Breast epithelium (tissue), 4 donors: ENCODE measurements around the gene TCERG1L. TPM values are rescaled to one million over a fixed set of nuclear protein-coding genes. Genes with fewer than 3 reads are reported as not detected.

Experiments
- DNase-seq, 2 donors: peaks; one replicate each; pipeline ENCODE4 v3.0.0-alpha.2; 2019; ENCODE audit warnings: low spot score in 2 of 2
- H3K27ac ChIP-seq, 2 donors: fragments of 200-600 bp; sonication (generic) in 1 of 2; one replicate each; pipeline ENCODE4 v1.5.1; 2016 to 2019; ENCODE audit warnings: mild to moderate bottlenecking in 1 of 2
- H3K27me3 ChIP-seq, 2 donors: fragments of 200-600 bp; sonication (generic) in 1 of 2; one replicate each; pipeline versions ENCODE4 v1.5.1 to v1.6.0; 2017 to 2019; ENCODE audit warnings: control low read depth in 1 of 2, mild to moderate bottlenecking in 1 of 2
- H3K36me3 ChIP-seq: fragments of 200-600 bp; one replicate; pipeline ENCODE4 v1.5.1; 2019
- H3K4me1 ChIP-seq, 2 donors: fragments of 200-600 bp; sonication (generic); one replicate each; pipeline ENCODE4 v1.5.1; 2016 to 2019; ENCODE audit warnings: control low read depth in 1 of 2
- H3K4me3 ChIP-seq, 3 donors: fragments of 200-600 bp; sonication (generic); 1 replicate in 2 of 3; 2 replicates in 1 of 3; pipeline ENCODE4 v1.5.1; 2016 to 2019; ENCODE audit warnings: mild to moderate bottlenecking in 3 of 3, moderate library complexity in 2 of 3
- H3K9me3 ChIP-seq, 2 donors: fragments of 200-600 bp; sonication (generic) in 1 of 2; one replicate each; pipeline ENCODE4 v1.5.1; 2016 to 2019; ENCODE audit warnings: control low read depth in 1 of 2
- CTCF ChIP-seq, 3 donors: fragments of 450-650 bp; IDR thresholded peaks; one replicate each; pipeline ENCODE4 v1.5.1; 2016 to 2017; ENCODE audit warnings: antibody characterized with exemption in 3 of 3, mild to moderate bottlenecking in 3 of 3, moderate library complexity in 3 of 3
- POLR2A ChIP-seq: fragments of 450-650 bp; IDR thresholded peaks from one replicate; pipeline ENCODE4 v1.6.1; 2016; ENCODE audit warnings: antibody characterized with exemption, mild to moderate bottlenecking, moderate library complexity
- POLR2AphosphoS5 ChIP-seq, 3 donors: sonication (generic); formaldehyde crosslinking; IDR thresholded peaks; one replicate each; pipeline ENCODE4 v1.6.1; 2017; ENCODE audit warnings: antibody characterized with exemption in 3 of 3
- intact Hi-C: fragments of 100-400 bp; cut with DNase I; formaldehyde crosslinking; loops from one replicate; pipeline ENCODE4 v1.15.1; 2023; ENCODE audit warnings: low total_unique reads
- total RNA-seq, 3 donors: library from RNA; depleted of rRNA; stranded (reverse); fragments of >200 nt; gene quantifications; one replicate each; pipeline ENCODE4 v1.1.0, GENCODE V29; 2016

TCERG1L gene
- total RNA-seq, 3 donors from 2014 or later = under 0.01 to 0.88 TPM; not detected in 1

GRCh38 chr10:131269776-131270460, 41.6 kb downstream of the TCERG1L start:
- no peaks in the 10 kb centered on the region for H3K4me1 ChIP-seq
- H3K36me3 ChIP-seq = no peaks in the 10 kb centered on the region
- peaks cover 0 to 10% of the 10 kb centered on the region in 2 donors for H3K9me3 ChIP-seq
- H3K27me3 ChIP-seq = peaks cover 0 to 31% of the 10 kb centered on the region in 2 donors
- intact Hi-C loops = no loop called here
- no peak overlapping the region for H3K4me3 ChIP-seq
- TF ChIP-seq POLR2A = no peak
- TF ChIP-seq POLR2AphosphoS5 (IDR thresholded peaks at IDR 0.05) = no peak
- TF ChIP-seq CTCF (IDR thresholded peaks at IDR 0.05) = no peak
- no peak overlapping the region for H3K27ac ChIP-seq
- no peak for DNase-seq

GRCh38 chr10:131267814-131268095, 43.8 kb downstream of the TCERG1L start:
- H3K9me3 ChIP-seq = peaks cover 0 to 10% of the 10 kb centered on the region in 2 donors
- TF ChIP-seq POLR2A (no peak), POLR2AphosphoS5 (IDR thresholded peaks at IDR 0.05) (no peak), CTCF (IDR thresholded peaks at IDR 0.05) (no peak)
- intact Hi-C loops = no loop called here
- DNase-seq = no peak
- no peaks in the 10 kb centered on the region for H3K4me1 ChIP-seq
- H3K4me3 ChIP-seq = no peak overlapping the region
- H3K27ac ChIP-seq = no peak overlapping the region
- H3K36me3 ChIP-seq = no peaks in the 10 kb centered on the region
- H3K27me3 ChIP-seq = peaks cover 0 to 30% of the 10 kb centered on the region in 2 donors

GRCh38 chr10:131266936-131267813, 44.3 kb downstream of the TCERG1L start:
- Histone ChIP-seq H3K36me3 (no peaks in the 10 kb centered on the region), H3K4me3 (no peak overlapping the region), H3K4me1 (no peaks in the 10 kb centered on the region), H3K27me3 (peaks cover 0 to 24% of the 10 kb centered on the region in 2 donors), H3K27ac (no peak overlapping the region), H3K9me3 (peaks cover 0 to 10% of the 10 kb centered on the region in 2 donors)
- peak in 1 of 2 donors; percentile 43 for DNase-seq
- no peak for TF ChIP-seq POLR2A
- TF ChIP-seq CTCF (IDR thresholded peaks at IDR 0.05) = no peak
- TF ChIP-seq POLR2AphosphoS5 (IDR thresholded peaks at IDR 0.05) = no peak
- intact Hi-C loops = no loop called here

GRCh38 chr10:131264110-131264788, 47.3 kb downstream of the TCERG1L start:
- DNase-seq = peak in 1 of 2 donors; percentile 35
- no peak for TF ChIP-seq POLR2AphosphoS5 (IDR thresholded peaks at IDR 0.05)
- TF ChIP-seq POLR2A = no peak
- TF ChIP-seq CTCF (IDR thresholded peaks at IDR 0.05) = no peak
- intact Hi-C loops = no loop called here
- H3K4me1 ChIP-seq = no peaks in the 10 kb centered on the region
- H3K36me3 ChIP-seq = no peaks in the 10 kb centered on the region
- peaks cover 0 to 13% of the 10 kb centered on the region in 2 donors for H3K27me3 ChIP-seq
- H3K4me3 ChIP-seq = no peak overlapping the region
- peaks cover 0 to 10% of the 10 kb centered on the region in 2 donors for H3K9me3 ChIP-seq
- no peak overlapping the region for H3K27ac ChIP-seq
